ENCODE data around the gene TAF7. TPM values are rescaled to one million over a fixed set of nuclear protein-coding genes. Genes with fewer than 3 reads are reported as not detected.
A peak's percentile ranks its signal among the peaks of the same experiment; 100 is the strongest.

The TAF7 gene
- total and polyA plus RNA-seq, 9 of the 15 experiments (the other 6 are each of a cell fraction or from before 2014, with no cell fraction given) = 51.6 to 116 (median 73.3) TPM

DNA sequence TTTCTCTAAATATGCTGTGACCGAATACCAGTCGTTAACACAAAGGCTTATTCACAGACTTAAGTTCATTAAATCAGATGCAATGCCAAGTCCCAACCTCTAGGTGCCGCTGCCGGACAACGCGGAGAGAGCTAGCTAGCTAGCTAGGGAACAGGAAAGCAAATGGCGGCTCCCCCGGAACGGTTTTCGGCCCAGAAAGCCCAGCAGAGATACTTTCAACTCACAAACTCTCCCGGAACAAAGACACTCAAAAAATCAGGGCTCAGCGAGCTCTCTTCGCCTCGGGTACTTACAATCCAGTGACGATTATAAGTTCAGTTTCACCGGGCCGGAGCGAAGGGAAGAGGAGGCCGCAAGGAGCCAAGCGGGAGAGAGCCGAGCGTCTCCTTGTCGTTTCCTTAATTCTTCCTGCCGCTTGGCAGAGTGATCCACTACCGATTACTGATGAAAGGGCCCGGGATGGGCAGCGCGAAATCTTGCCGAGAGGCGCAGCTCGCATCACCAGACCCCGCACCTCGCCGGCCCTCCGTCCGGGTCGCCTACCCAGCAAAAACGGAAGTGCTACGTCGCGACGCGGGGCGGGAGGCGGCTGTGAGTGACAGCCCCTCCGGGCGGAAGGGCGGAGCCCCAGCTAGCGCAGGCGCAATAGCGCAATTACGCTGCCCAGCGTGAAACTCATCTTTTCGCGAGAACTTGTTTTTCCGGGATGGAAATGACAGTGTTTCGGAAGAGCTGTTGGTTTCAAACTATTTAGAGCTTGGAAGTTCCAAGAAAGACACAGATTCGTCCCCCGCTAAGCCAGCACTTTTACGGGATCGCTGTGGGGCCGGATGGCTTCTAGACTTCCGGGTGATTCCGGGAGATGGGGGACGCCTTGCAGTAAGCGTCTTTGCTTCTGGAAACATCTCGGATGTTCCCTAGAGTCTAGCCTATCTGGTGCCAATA is at the start of gene TAF7 (continued):
- TF ChIP-seq, protein P1, sequence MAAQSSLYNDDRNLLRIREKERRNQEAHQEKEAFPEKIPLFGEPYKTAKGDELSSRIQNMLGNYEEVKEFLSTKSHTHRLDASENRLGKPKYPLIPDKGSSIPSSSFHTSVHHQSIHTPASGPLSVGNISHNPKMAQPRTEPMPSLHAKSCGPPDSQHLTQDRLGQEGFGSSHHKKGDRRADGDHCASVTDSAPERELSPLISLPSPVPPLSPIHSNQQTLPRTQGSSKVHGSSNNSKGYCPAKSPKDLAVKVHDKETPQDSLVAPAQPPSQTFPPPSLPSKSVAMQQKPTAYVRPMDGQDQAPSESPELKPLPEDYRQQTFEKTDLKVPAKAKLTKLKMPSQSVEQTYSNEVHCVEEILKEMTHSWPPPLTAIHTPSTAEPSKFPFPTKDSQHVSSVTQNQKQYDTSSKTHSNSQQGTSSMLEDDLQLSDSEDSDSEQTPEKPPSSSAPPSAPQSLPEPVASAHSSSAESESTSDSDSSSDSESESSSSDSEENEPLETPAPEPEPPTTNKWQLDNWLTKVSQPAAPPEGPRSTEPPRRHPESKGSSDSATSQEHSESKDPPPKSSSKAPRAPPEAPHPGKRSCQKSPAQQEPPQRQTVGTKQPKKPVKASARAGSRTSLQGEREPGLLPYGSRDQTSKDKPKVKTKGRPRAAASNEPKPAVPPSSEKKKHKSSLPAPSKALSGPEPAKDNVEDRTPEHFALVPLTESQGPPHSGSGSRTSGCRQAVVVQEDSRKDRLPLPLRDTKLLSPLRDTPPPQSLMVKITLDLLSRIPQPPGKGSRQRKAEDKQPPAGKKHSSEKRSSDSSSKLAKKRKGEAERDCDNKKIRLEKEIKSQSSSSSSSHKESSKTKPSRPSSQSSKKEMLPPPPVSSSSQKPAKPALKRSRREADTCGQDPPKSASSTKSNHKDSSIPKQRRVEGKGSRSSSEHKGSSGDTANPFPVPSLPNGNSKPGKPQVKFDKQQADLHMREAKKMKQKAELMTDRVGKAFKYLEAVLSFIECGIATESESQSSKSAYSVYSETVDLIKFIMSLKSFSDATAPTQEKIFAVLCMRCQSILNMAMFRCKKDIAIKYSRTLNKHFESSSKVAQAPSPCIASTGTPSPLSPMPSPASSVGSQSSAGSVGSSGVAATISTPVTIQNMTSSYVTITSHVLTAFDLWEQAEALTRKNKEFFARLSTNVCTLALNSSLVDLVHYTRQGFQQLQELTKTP (IDR thresholded peaks at IDR 0.05; ENCODE audit: low read depth in 1 of 2, partially characterized antibody in 2 of 2) = no peak
- TF ChIP-seq, protein P2, sequence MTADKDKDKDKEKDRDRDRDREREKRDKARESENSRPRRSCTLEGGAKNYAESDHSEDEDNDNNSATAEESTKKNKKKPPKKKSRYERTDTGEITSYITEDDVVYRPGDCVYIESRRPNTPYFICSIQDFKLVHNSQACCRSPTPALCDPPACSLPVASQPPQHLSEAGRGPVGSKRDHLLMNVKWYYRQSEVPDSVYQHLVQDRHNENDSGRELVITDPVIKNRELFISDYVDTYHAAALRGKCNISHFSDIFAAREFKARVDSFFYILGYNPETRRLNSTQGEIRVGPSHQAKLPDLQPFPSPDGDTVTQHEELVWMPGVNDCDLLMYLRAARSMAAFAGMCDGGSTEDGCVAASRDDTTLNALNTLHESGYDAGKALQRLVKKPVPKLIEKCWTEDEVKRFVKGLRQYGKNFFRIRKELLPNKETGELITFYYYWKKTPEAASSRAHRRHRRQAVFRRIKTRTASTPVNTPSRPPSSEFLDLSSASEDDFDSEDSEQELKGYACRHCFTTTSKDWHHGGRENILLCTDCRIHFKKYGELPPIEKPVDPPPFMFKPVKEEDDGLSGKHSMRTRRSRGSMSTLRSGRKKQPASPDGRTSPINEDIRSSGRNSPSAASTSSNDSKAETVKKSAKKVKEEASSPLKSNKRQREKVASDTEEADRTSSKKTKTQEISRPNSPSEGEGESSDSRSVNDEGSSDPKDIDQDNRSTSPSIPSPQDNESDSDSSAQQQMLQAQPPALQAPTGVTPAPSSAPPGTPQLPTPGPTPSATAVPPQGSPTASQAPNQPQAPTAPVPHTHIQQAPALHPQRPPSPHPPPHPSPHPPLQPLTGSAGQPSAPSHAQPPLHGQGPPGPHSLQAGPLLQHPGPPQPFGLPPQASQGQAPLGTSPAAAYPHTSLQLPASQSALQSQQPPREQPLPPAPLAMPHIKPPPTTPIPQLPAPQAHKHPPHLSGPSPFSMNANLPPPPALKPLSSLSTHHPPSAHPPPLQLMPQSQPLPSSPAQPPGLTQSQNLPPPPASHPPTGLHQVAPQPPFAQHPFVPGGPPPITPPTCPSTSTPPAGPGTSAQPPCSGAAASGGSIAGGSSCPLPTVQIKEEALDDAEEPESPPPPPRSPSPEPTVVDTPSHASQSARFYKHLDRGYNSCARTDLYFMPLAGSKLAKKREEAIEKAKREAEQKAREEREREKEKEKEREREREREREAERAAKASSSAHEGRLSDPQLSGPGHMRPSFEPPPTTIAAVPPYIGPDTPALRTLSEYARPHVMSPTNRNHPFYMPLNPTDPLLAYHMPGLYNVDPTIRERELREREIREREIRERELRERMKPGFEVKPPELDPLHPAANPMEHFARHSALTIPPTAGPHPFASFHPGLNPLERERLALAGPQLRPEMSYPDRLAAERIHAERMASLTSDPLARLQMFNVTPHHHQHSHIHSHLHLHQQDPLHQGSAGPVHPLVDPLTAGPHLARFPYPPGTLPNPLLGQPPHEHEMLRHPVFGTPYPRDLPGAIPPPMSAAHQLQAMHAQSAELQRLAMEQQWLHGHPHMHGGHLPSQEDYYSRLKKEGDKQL (CRISPR knock-in tag; IDR thresholded peaks at IDR 0.05; ENCODE audit: borderline replicate concordance) = no peak
- no peak for TF ChIP-seq NFYB (IDR thresholded peaks at IDR 0.05; ENCODE audit: extremely low read depth, insufficient read length)
- TF ChIP-seq MCM2 (IDR thresholded peaks at IDR 0.05; ENCODE audit: low read depth) = no peak
- TF ChIP-seq, protein P3, sequence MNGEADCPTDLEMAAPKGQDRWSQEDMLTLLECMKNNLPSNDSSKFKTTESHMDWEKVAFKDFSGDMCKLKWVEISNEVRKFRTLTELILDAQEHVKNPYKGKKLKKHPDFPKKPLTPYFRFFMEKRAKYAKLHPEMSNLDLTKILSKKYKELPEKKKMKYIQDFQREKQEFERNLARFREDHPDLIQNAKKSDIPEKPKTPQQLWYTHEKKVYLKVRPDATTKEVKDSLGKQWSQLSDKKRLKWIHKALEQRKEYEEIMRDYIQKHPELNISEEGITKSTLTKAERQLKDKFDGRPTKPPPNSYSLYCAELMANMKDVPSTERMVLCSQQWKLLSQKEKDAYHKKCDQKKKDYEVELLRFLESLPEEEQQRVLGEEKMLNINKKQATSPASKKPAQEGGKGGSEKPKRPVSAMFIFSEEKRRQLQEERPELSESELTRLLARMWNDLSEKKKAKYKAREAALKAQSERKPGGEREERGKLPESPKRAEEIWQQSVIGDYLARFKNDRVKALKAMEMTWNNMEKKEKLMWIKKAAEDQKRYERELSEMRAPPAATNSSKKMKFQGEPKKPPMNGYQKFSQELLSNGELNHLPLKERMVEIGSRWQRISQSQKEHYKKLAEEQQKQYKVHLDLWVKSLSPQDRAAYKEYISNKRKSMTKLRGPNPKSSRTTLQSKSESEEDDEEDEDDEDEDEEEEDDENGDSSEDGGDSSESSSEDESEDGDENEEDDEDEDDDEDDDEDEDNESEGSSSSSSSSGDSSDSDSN (IDR thresholded peaks at IDR 0.05; ENCODE audit: borderline replicate concordance in 1 of 2, low read depth in 2 of 2, low read length in 2 of 2) = 0 out of 4 replicates have a peak, but pooled peaks of 1 of the 2 experiments have one; percentile 51
- TF ChIP-seq, protein P4, sequence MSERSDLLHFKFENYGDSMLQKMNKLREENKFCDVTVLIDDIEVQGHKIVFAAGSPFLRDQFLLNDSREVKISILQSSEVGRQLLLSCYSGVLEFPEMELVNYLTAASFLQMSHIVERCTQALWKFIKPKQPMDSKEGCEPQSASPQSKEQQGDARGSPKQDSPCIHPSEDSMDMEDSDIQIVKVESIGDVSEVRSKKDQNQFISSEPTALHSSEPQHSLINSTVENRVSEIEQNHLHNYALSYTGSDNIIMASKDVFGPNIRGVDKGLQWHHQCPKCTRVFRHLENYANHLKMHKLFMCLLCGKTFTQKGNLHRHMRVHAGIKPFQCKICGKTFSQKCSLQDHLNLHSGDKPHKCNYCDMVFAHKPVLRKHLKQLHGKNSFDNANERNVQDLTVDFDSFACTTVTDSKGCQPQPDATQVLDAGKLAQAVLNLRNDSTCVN (CRISPR knock-in tag; IDR thresholded peaks at IDR 0.05) = no peak
- TF ChIP-seq, protein P5, sequence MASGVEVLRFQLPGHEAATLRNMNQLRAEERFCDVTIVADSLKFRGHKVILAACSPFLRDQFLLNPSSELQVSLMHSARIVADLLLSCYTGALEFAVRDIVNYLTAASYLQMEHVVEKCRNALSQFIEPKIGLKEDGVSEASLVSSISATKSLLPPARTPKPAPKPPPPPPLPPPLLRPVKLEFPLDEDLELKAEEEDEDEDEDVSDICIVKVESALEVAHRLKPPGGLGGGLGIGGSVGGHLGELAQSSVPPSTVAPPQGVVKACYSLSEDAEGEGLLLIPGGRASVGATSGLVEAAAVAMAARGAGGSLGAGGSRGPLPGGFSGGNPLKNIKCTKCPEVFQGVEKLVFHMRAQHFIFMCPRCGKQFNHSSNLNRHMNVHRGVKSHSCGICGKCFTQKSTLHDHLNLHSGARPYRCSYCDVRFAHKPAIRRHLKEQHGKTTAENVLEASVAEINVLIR (CRISPR knock-in tag; IDR thresholded peaks at IDR 0.05) = peak; percentile 52; the same call in 1 of the 2 replicates
